GM20431 (cell line): ENCODE measurements around the gene LARGE2.

Experiments used
- in situ Hi-C: fragments of 300-500 bp; cut with MseI, MboI; formaldehyde crosslinking; loops from one replicate; pipeline ENCODE4 v1.15.0; 2020; ENCODE audit warnings: low sequenced_read_pairs; ENCODE audit not compliant: unreplicated experiment

LARGE2 gene

GRCh38 chr11:45922425-45923082 is at the start of gene LARGE2:
LARGE2 (plus strand) TSS chr11:45922656; CDS start chr11:45922883, 227 bp downstream.
- in situ Hi-C loops: no loop called here

DNA sequence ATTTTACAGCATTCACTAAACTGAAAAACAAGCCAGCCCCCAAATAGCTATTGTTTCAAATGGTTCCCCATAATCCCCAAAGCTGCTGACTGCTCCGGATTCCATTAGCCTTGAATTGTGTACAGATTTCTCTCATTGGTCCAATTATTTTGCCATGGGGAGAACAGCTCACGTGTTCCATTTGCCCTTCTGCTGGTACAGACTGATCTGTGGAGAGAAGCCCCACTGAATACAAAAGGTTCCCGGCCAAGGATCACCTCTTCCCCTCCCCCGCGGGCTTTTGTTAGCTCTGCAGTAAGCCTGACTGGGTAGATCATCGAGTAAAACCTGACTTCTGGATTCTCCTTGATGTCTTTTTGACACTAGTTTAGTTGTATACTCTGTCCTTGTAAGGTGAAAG is 46.1 kb upstream of the LARGE2 start:
- in situ Hi-C loops: no loop called here

- in situ Hi-C loops: no loop called here
Measured at GRCh38 chr11:45877221-45877620, 45.2 kb upstream of the LARGE2 start.

- in situ Hi-C loops: no loop called here
Measured at GRCh38 chr11:45877845-45878244, 44.6 kb upstream of the LARGE2 start.

- in situ Hi-C loops: no loop called here
Measured at GRCh38 chr11:45879803-45880686, 42.4 kb upstream of the LARGE2 start.

DNA sequence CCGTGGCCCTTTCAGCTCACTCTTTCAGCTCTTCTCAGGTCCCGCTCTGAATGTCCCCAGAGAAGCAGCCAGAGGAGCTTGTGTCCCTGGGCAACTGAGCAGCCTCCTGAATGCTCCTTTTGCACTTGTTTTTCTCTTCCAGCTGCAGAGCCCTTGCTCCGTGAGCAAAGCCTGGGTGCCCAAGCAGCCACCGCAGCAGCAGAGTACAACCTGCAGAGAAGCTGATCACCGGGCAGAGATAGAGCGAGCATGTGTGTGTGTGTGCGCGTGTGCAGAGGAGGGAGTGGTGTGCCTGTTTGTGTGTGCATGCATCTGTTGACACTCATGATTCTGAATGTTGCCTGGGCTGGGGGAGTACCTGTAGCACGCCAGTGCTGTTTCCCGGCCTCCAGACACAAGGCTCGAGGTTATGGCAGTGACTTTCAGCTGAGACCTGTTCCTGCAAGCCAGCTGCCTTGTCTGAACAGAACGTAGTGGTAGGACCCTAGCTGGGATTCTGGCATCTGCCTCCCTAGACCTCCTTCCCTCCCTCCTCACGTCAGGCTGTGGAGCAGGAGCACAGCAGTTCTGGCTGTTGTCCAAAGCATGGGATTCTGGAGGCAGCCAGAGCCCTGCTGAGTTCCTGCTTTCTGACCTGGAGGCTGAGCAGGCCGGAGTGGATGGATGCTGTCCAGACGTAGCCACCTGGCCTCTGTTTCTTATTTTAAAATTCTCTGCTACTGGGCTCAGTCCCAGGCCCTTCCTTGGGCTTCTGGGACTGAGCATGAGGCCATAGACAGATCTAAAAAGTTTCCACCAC is 41.5 kb upstream of the LARGE2 start:
- in situ Hi-C loops: no loop called here

- in situ Hi-C loops: no loop called here
Measured at GRCh38 chr11:45881708-45882368, 40.6 kb upstream of the LARGE2 start.

DNA sequence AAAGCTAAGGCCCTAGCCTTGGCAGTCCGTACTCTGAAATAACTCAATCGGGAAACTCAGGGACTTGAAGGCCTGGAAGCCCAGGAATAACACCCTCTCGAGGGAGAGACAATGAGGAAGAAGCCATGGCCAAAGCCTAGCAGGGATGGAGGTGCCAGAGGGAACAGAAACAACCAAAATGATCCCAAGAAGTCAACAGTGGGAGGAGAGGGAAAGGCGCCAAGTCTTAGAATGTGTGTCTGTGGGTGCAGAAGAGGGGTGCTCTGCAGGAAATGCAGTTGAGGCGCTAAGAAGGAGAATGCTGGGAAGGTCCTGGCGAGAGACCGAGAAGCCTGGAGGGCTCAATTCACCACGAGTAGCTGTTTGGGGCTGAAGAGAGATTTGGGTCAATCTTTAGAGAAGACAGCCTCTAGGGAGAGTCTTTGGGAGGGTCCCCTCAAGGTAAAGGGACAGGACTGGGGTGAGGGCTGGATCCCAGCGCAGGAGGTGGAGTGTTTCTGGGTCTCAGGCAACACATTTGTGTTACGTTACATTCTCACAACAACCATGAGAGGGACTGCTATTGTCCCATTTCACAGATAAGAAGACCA is 37.8 kb upstream of the LARGE2 start:
- in situ Hi-C loops: no loop called here

GRCh38 chr11:45885274-45885920 is 37.1 kb upstream of the LARGE2 start, which contains the start of gene MAPK8IP1:
MAPK8IP1 (plus strand) TSS chr11:45885651; CDS start chr11:45885821, 170 bp downstream.
- in situ Hi-C loops: no loop called here

- in situ Hi-C loops: no loop called here
Measured at GRCh38 chr11:45885921-45886721, 36.3 kb upstream of the LARGE2 start.

DNA sequence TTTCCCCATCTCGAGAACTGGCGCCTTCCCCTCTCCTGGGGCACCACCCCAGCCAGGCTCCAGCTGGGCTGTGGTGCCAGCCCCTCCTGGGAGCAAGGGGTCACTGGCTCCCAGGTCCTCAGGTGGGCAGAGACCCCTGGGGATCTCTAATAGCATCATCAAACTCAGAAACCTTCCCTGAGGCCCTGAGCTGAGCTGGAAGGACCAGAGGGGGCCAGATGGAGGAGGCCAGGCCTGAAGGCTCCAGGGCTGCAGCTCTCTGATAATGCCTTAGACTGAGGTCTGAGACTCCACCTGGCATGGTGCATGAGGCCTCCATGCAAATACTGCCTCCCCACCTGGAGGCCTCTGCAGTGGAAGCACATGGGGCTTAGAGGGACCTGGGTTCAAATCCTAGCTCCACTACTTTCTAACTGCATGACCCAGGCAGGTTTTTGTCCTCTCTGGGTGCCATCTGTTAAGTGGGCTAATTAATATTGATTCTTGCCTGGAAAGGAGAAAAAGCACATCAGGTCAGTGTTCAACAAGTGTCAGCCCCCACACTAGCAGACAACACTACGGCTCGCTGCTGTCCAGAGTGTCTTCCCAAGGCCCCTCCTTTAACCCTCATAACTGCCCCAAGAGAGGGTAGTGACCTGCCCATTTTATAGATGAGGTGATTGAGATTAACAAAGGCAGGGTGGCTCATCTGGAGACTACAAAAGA is 35.5 kb upstream of the LARGE2 start:
- in situ Hi-C loops: no loop called here

DNA sequence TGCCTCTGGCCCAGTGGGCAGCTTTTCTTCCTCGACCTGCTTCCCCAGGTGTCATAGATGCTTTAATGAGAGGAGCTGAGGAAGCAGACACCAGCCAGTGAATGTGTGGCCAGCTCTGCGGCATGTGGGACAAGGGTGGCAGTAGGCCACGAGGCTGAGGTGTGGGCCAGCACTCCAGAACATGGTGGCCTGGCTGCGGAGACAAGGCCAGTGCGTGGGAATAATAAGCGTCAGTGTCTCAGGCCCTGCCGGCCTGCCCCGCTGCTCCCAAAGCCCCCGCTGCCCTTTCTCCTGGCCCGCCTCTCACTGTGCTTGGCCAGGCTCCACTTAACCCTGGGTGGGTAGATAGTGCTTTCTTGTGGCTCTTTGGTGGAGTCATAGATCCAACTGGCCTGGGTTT is 34.9 kb upstream of the LARGE2 start:
- in situ Hi-C loops: no loop called here

GRCh38 chr11:45889555-45889954 is 32.9 kb upstream of the LARGE2 start:
- in situ Hi-C loops: no loop called here

DNA sequence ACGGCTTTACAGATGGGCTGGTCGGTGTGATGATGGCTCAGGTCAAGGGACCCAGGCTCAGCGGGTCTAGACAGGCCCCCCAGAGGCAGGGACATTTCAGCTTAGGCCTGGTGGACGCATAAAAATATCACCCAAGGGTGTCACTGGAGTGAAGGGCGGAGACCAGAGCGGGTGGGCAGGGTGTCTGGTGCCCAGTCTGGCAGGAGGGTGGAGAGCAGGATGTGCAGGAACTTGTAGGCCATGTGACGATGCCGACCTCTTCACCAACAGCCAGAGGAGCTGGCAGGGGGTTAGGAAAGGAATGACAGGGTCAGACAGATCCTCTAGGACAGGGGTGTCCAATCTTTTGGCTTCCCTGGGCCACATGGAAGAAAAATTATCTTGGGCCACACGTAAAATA is 32.5 kb upstream of the LARGE2 start:
- in situ Hi-C loops: no loop called here

DNA sequence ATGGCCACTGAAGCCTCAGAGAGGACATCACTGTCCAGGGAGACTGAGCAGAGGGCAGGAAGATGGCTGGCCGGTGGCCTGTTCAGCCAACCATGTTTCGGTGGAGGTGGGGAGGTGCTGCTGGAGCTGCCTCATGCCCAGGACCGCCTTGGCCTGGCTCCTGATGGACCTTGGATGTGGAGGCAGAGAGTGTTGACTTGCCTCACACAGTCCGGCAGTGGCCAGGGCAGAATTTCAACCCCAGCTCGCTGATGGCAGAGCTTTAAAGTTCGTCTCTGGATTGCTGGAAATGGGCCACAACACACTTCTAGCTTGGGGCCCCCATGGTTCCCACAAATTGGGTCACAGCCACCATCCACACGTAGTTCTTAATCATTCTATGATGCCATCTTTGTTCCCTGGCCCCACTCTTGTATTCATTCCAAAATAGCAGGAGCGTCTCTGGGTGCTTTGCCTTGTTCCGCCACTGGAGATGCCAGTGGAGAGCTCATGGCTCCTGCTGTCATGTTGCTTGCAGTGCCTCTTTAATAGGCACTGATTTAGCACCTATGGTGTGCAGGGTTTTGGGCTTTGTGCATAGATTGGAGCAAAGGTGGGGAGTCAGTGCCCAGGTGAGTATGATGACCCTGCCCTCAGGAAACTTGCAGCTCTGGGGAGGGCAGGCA is 31.4 kb upstream of the LARGE2 start:
- in situ Hi-C loops: no loop called here

DNA sequence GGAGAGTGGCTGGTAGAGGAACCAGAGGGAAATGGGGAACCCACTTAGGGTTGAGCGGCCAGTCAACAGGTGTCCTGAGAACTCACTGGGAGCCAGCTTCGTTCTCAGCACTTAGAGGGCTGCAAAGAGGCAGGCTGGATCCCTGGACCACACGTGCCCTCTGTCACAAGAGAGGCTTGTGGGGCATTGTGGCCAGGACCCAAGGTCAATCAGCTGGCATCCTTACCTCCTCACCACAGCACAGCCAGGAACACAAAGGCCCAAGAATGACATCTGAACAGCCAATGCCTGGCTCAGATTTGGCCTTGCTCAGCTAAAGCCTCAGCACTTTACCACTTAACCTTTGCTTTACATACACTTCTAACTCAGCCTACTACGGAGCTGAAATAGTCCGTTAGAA is 29.6 kb upstream of the LARGE2 start:
- in situ Hi-C loops: no loop called here

- in situ Hi-C loops: no loop called here
Measured at GRCh38 chr11:45894555-45895247, 27.8 kb upstream of the LARGE2 start.
